GM19395 (cell line): ENCODE results near the gene CCDC186.

ENCODE experiments used
- ATAC-seq: cut with Tn5 transposase; IDR thresholded peaks from one replicate; pipeline ENCODE4 v1.9.1; 2021; ENCODE audit warnings: mild to moderate bottlenecking, moderate library complexity; ENCODE audit not compliant: unreplicated experiment

CCDC186 gene

GRCh38 chr10:114173921-114174694, at the start of gene CCDC186:
CCDC186 (minus strand) TSS chr10:114174203; CDS start chr10:114163268, 10,935 bp downstream.
- peak; percentile 98 for ATAC-seq

GRCh38 chr10:114223066-114223465, 49.1 kb upstream of the CCDC186 start:
- ATAC-seq: no peak

- ATAC-seq: no peak
Measured at GRCh38 chr10:114221235-114221634, 47.2 kb upstream of the CCDC186 start.

- no peak for ATAC-seq
Measured at GRCh38 chr10:114220281-114220680, 46.3 kb upstream of the CCDC186 start.

GRCh38 chr10:114215033-114215432, 41.0 kb upstream of the CCDC186 start:
- ATAC-seq: no peak

GRCh38 chr10:114212153-114212552, 38.1 kb upstream of the CCDC186 start:
- ATAC-seq: no peak

GRCh38 chr10:114208351-114208750, 34.3 kb upstream of the CCDC186 start:
- ATAC-seq: no peak

- ATAC-seq: no peak
Measured at GRCh38 chr10:114207349-114207748, 33.3 kb upstream of the CCDC186 start.

- ATAC-seq: no peak
Measured at GRCh38 chr10:114206902-114207301, 32.9 kb upstream of the CCDC186 start.

GRCh38 chr10:114202812-114203211, 28.8 kb upstream of the CCDC186 start:
- no peak for ATAC-seq

- ATAC-seq: no peak
Measured at GRCh38 chr10:114199239-114199638, 25.2 kb upstream of the CCDC186 start.

GRCh38 chr10:114195079-114195478, 21.1 kb upstream of the CCDC186 start:
- ATAC-seq: peak; percentile 98

- ATAC-seq: no peak
Measured at GRCh38 chr10:114189700-114190099, 15.7 kb upstream of the CCDC186 start.

GRCh38 chr10:114188900-114189299, 14.9 kb upstream of the CCDC186 start:
- no peak for ATAC-seq

- peak; percentile 86 for ATAC-seq
Measured at GRCh38 chr10:114188001-114188400, 14.0 kb upstream of the CCDC186 start.

GRCh38 chr10:114184276-114184675, 10.3 kb upstream of the CCDC186 start:
- ATAC-seq: no peak

- no peak for ATAC-seq
Measured at GRCh38 chr10:114183563-114183962, 9.6 kb upstream of the CCDC186 start.

- ATAC-seq: no peak
Measured at GRCh38 chr10:114181971-114182370, 8.0 kb upstream of the CCDC186 start.

- no peak for ATAC-seq
Measured at GRCh38 chr10:114180937-114181336, 6.9 kb upstream of the CCDC186 start.

- ATAC-seq: no peak
Measured at GRCh38 chr10:114179747-114180146, 5.7 kb upstream of the CCDC186 start.

- ATAC-seq: no peak
Measured at GRCh38 chr10:114179148-114179547, 5.1 kb upstream of the CCDC186 start, which contains the start of gene TDRD1. TDRD1 (plus strand) TSS chr10:114179353; CDS start chr10:114187832, 8,479 bp downstream.

- ATAC-seq: no peak
Measured at GRCh38 chr10:114176511-114176910, 2.5 kb upstream of the CCDC186 start.

GRCh38 chr10:114175667-114176066, 1.7 kb upstream of the CCDC186 start:
- ATAC-seq: no peak
